GM21381 (cell line): Measurements from ENCODE around the gene CD82.

ENCODE experiments used
- ATAC-seq: cut with Tn5 transposase; IDR thresholded peaks from one replicate; pipeline ENCODE4 v1.9.1; 2021; ENCODE audit warnings: mild to moderate bottlenecking, moderate library complexity; ENCODE audit not compliant: unreplicated experiment

CD82 gene

DNA sequence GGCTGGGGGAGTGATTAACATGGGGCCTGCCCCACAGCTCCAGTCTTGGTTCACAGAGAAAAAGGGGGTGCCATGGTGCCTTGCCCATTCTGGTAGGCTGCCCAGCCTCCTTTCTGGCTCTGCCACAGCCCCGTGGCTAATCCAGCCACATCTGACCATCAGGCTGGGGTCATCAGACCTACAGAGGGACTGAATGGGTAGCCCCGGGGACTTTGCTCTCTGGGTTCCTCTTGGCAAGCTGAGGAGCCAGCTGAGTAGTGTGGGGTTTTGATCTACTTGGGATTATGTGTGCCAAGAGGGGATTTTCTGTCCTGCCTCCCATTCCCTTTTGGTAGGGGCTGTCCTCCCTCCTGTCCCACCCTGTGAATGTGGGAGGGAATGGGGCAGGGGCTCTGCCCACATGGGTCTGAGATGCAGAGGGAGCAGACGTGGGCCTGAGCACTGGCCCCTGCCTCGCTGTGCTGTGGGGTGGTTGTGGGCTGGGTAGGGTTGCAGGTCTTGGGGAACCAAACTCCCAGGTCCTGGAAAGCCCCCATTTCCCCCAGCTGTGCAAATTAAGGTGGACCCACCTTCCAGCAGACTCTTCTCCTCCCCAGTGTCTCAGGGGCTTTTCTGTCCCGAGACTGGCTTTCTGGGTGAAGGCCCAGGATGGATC, 32.0 kb downstream of the CD82 start:
- peak; percentile 6 for ATAC-seq

DNA sequence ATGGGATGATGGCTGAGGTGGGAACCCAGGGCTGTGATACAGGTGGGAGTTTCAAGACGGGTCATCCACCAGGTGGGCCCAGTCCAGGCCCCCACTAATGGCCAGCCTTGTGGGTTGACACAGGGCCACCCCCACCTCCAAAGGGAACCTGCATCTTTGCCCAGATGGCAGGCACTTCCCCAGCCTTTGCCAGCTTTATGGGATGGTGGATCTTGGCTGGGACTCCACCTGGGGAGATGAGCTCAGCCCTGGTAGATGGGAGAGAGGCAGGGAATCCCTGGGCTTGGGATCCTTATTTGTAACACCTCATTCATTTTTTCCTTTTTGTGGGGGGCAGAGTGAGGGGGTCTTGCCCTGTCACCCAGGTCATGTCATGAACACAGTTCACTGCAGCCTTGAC, 33.4 kb downstream of the CD82 start:
- ATAC-seq = no peak

DNA sequence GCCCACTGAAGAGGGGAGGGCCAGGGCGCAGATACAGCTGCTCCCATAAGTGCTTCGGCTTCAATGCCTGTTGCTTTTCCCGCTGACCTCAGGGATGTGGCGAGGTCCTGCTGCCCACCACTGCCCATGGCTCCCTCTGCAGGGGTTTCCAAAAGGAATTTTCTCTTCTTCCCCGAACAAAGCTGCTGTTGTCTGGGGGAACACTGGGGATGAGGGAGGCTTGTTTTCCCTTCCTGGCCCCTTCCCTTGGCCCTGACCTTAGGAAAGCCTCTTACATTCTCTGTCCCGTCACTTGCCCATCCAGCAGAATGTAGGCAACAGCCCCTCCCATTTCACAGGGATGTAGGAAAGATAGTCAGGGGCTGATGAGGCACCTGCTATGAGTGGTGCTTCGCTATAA, 34.8 kb downstream of the CD82 start:
- no peak for ATAC-seq

DNA sequence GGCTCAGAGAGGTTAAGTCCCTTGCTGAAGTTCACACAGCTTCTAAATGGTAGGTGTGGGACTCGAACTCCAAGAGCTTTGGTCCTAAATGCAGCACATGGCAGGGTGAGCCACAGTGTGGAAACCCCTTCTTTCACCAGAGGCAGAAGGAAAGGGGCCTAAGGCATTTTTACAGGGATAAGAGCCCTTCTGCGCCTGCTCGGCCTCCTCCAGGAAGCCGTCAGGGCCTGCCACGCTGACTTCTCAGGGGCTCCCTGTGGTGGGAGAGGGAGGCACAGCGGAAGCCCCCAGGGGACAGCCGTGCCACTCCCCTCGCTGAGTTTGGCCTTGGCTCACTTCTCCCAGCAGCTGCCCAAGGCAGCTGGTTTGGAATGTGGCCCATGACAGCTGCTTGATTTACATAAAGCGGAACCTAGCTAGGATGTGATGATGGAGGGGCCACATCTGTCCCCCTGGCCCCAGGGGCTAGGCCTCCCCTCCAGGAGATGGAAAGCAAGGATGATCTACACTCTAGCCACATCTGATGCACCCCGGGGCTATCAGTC, 35.4 kb downstream of the CD82 start:
- peak; percentile 27 for ATAC-seq

DNA sequence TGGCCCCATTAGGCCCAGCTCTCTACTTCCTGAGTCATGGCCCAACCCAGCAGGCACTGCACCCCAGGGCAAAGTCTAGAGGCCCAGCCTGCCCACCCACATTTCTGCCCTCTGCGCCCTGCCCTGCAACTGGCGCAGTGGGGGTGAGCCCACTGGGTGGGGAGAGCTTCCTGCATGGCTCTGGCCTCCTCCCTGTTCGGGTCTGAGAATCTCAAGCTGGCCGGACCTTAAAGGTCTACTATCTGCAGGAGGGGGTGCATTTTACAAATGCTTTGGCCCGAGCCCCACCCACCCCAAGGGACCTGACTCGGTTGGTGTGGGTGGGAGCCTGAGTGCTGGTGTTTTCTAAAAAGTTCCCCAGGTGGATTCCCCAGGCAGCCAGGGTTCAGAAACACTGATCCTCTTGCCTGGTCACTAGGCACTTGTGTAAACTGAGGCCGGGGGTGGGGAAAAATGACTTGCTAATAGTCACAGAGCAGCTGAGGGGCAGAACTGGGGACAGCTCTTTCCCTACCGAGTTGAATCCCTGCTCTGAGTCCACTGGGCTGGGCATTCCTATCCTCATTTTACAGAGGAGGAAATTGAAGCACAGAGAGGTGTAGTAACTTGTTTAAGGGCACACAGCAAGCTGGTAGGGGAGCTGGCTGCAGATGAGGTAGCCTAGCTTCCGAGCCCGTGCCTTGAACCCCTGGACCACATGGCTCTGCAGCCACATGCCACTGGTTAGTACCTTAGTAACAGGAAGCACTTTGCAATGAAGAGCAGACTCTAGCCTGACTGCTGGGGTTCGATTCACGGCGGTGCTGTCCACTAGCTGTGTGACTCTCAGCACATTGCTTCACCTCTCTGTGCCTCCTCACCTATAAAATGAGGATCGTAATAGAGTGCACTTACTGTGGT, 36.3 kb downstream of the CD82 start:
- ATAC-seq = peak; percentile 37

DNA sequence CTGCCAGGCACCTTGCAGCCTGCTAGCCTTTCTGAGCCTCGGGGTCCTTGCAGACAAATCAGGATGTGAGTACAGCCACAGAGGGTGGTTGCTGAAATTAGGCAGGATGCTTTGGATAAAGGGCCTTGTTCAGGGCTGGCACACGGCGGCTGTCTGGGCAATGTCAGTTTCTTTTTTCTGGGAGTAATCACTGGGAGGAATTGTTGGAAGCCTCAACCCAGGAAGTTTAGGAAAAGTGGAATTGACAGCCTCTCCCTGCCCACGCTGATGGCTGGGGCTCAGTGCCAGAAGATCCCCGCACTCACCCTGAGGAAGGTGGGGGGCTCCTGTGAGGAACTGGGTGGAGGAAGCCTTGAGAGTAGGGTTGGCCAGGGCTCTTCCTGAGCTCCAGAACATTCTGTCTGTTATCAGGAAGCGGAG, 37.4 kb downstream of the CD82 start:
- no peak for ATAC-seq

DNA sequence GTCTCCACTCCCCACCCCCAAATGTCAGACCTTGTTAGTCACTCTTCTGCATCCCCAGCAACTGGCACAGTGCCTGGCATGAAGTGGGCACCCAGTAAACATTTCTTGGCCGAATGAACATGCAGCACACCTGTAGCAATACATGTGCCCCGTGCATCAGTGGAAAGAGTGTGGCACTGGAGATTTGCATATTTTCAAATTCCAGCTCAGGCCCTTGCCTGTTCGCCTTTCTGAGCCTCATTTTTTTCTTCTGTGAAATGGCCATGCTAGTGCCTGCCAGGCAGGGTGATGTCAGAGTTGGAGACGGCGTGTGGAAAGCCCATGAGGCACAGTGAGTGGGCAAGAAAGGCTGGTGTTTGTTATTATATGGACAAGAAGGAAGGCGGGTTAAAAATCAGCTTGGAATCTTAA, 38.7 kb downstream of the CD82 start:
- ATAC-seq = no peak

DNA sequence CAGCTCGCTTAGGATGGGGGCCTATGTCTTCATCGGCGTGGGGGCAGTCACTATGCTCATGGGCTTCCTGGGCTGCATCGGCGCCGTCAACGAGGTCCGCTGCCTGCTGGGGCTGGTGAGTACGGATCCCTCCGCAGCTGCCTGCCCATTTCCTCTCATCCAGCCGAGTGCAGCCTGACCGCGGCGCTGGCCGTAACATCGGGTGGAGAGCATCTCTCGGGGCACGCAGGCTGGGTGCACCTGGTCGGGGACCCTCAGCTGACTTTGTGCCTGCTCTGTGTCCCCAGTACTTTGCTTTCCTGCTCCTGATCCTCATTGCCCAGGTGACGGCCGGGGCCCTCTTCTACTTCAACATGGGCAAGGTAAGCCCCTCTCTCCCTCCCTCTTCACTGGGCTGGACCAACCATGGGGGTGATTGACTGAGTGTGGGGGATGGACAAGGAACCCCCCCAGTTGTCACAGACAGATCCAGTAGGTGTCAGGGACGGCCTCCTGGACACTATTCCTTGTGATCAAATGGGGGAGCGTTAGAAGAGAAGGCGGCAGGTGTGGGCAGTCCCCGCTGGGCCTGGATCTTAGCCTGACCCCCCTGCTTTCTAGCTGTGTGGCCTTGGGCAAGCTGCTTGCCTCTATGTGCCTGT, 39.7 kb downstream of the CD82 start:
- ATAC-seq = no peak

DNA sequence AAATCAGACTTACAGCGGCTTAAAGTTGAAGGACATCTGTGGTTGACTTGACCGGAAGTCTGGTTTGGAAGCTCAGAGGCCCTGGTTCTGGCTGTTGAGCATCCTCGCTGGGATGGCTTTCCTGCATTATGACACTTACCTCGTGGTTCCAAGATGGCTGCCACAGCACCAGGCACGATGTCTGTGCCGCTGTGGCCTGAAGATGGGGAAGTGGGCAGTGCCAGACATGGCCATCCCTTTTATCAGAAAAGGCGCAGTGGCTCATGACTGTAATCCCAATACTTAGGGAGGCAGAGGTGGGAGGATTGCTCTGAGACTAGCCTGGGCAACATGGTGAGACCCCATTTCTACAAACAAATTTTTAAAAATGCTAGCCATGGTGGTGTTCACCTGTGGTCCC, 40.5 kb downstream of the CD82 start:
- no peak for ATAC-seq

DNA sequence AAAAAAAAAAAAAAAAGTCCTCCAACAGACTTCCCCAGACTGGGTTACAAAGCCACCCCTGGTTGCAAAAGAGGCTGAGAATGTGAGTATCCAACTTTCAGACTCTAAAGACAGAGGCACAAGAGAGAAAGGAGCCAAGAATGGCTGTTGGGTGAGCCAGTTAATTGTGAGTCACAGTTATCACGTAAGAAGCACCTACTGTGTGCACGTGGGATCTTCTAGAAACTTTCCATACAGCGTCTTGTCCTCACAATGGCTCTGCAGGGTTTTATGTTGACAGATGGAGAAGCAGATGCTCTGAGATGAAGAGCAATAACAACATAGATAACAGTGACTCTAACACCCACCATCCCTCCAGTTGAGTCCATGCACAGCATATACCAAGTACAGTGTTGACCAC, 41.0 kb downstream of the CD82 start:
- no peak for ATAC-seq

DNA sequence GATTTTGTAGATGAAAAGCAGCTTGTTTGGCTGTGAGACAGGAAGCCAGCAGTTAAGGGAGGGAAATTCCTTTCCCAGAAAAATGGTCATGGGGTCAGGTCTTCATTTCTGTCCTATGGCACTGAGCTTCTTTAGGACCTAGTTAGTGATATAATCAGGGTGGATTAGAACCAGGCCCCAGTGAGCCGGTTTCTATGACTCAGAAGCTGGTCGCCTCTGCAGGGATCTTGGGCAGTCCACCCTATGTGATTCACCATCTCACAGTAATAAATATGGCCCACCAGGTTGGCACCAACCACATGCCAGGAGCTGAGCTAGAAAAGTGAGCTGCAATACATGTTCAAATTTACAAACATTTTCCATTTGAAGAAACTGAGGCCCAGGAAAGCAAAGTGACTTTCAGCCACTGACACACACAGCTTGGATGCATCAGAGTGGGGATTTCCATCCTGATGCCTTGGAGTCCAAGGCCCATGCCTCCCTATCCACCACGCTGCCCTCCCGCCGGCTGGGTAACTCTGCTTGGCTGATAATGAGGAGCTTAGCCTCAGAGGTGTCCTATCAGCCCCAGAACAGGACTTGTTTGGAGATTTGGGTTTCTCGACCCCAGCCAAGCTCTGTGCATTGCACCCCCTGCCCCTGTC, 42.0 kb downstream of the CD82 start:
- no peak for ATAC-seq

DNA sequence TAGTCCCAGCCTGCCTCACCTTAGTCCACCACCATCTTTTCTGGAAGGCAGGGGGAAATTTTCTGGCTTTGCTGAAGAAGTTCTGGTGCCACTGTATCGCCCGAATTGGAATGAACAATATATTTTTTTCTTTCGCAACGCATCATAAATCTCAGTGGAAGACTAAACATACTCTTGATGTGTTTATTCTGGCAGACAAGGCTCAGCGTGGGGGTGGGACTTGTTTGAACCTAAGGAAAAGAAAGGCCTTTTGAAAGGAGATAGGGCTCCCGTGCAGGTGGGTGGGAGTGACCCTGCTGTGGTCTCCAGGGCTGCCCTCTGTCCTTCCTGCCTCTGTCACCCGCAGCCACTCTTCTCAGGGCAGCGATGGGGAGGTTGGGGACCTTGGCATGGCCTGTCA, 42.5 kb downstream of the CD82 start:
- no peak for ATAC-seq

DNA sequence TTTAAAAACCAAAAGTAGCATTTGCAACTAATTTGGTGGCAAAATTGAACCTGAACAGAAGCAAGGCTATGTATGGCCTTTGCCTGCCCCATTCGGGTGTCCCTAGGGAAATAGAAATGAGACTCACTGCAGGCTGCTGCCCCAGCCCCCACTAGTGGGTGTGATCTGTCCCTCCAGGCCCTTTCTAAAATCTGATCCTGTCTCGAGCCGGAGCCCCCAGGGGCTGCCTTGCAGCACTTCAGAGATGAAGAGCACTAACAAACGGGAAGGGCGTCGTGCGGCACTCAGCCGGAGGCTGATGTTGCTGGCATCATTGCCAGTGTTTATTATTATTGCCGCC, 43.2 kb downstream of the CD82 start:
- ATAC-seq = no peak

DNA sequence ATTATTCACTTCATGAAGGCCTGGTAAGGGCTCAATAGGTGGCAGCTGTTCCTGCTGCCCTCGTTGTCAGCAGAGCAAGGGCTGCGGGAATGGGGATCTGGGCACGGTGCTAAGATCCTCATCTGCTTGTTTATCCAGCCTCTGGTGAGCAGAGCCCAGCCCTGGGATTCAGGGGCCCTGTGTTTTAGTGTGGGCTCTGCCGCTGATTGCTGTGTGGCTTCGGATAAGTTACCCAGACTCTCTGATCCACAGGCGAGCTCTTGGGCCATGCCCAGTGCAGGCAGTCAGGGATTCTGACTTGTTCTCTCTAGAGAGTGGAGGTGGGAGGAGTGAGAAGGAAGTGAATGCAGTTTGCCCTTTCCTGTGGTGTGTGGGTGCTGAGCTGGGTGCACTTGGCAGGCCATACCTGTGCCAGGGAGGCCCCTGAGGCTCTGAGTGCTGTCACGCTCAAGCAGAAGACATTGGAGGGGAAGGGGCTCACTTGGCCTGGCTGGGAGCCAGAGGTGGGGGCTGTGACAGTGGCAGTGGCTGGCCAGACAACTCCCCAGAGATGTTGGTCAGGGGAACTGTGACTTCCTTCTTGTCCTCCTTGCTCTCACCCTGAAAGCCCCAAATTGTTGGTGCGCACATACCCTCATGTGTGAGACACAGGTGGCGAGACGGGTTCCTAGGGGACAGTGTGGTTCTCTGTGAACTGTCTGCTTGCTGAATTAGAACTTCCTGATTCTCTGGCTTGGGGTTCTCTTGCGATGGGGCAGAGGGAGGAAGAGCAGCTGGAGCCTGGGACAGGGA, 43.7 kb downstream of the CD82 start:
- peak; percentile 49 for ATAC-seq

DNA sequence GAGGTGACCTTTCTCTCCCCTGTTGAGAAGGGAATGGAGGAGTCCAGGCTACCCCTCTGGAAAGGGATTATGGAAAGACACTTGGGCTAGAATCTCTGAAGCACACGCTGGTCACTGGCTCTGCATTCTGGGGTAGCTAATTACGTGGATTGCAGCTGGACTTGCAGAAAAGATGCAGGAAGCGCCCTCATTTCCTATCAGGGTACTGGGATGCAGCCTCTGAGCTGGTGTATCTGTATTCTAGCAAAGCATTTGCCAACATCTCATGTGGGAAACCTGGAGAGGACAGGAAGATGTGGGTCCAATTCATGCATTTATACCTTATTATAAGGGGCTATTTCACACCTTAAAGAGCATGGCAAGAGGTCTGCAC, 44.3 kb downstream of the CD82 start:
- no peak for ATAC-seq

DNA sequence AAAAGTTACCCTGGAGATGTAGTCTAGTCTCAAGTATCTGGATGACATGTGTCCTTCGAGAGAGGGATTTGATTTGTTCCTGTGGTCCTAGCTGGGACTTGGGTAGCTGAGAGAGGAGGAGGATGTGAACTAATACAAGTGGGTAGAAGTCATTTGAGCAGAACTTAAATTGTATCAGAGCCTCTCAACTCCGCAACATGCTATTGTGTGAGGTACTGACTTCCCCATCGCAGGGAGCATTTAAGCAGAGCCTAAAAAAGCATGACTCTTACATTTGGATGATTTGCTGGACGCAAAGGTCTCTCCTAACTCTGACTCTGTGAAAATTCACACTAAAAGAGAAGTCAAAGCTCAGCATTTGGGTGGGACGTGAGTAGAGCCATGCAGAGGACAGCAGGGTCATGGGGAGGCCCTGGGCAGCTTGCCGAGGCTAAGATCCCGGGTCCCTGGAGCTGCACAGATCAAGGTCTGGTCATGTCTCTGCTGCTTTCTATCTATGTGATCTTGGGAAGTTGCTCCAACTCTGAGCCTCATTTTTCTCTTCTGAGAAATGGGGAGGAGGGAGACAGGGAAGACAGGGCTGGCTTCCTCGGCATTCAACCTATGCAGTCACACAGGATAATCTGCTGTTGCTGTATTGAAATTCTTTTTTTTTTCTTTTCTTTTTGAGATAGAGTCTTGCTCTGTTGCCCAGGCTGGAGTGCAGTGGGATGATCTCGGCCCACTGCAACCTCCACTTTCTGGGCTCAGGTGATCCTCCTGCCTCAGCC, 44.9 kb downstream of the CD82 start:
- no peak for ATAC-seq

DNA sequence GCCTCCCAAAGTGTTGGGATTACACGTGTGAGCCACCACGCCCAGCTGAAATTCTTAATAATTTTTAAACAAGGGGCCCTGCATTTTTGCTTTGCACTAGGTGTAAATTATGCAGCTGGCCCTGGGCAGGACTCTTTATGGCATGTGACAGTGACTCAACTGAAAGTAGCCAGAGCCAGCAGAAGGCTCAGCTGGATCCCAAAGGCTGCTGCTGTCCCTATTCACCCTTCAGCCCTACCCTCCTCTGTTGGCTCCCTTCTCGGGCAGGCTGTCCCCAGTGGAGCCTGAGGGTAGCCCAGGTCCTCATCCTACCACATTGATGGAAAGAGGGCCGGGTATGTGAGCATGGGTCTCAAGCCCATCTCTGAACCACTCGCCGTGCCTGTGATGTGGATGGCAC, 45.6 kb downstream of the CD82 start:
- ATAC-seq = no peak

DNA sequence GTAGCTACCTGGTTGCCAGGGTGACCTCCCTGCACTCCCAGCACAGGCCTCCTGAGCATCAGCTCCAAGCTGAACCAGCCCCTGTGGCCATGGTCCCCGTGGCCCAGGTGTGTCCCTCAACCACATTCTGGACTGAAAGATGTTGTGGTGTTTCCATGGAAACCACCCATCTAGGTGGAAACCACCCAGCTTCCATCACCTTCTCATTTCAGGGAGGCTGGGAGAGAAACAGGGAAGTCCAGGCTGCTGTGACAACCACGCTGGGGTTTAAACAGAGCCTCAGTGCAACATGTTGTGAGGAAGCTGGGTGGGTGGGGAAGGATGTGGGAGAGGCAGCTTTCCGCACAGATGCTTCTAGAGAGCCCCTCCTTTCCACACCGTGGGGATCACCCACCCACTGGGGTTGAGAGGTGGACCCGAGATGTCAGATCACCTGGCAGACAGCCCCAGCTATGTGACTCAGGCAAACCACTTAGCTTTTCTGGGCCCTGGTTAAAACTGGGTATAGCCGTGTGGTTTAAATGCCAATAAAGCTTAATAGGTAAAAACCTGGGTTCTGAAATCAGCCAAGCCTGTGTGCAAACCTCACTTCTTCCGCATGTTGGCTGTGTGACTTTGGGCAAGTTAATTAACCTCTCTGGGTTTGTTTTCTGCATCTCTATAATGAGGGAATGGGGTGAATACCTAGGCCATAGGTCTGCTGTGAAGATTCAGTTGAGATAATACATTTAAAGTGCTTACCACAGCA, 46.4 kb downstream of the CD82 start:
- ATAC-seq = peak; percentile 46

DNA sequence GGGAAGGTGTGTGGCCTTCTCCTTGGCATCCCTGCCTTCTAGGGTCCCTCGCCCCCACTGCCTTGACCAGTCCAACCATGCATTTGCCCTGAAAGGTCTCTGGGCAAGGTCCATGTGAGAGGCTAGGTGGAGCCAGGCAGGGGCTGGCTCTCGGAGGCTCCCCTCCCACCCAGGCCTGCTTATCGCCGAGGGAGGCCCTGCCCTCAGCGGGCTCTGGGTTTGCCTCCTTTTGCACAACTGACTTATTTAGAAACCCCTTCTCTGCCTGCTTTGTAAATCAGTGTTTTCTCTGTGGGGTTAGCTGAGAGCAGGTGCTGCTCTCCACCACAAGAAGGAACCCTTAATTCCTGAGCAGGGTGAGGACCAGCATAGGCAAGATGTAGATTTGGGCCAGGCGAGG, 47.7 kb downstream of the CD82 start:
- ATAC-seq = no peak
